HG03066 (cell line): ENCODE results near the gene VTI1A.
"Not testable (repeated sequence)": the region's sequence is repeated elsewhere in the genome, so short reads cannot be mapped to it uniquely, and the experiment has no call there.

Experiments used
- ATAC-seq: cut with Tn5 transposase; IDR thresholded peaks from one replicate; pipeline ENCODE4 v1.9.1; 2021; ENCODE audit warnings: low read depth; ENCODE audit not compliant: unreplicated experiment

The VTI1A gene

GRCh38 chr10:112446855-112447619 lies at the start of gene VTI1A, which contains the start of gene ZDHHC6:
Gene VTI1A (plus strand): TSS chr10:112447215. CDS start chr10:112447374, 159 bp downstream.
Gene ZDHHC6 (minus strand): TSS chr10:112446914. CDS start chr10:112445436, 1,478 bp downstream.
- peak; percentile 96 for ATAC-seq

DNA sequence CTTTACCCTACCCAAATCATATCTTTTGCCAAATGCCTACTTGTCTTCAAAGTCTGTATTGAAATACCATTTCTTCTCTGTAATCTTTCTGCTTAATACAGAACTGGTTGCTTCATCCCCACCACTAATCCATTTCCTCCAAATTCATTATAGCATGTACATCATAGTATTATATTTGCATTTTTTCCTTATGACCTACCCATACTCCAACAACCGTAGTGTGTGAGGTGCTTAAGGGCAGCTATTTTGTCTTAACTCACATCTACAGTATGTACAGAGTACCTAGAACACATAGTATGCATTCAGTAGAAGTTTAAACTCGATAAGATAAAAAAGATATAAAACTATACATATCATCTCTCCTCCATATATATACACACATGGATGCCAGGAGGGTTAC lies 49.4 kb upstream of the VTI1A start:
- ATAC-seq = no peak

DNA sequence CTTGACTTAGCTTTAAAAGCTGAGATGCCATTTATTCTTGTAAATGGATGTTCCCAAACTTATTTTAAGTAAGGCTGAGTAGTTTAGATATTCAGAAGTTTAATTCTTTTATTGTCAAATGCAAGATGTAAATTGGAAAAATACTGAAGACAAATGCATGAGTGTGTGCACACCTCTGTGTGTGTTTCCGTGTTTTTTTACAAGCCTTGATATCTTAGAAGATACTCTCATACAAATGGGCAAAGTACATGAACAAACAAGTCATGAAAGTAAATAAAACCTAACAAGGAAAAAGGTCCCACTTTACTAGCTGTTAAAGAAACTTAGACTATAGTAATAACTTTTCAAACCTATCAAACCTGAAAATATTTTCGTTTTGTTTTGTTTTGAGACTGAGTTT lies 44.1 kb upstream of the VTI1A start:
- no peak for ATAC-seq

GRCh38 chr10:112404617-112405016 lies 42.4 kb upstream of the VTI1A start:
- no peak for ATAC-seq

- ATAC-seq = not testable (repeated sequence)
These were observed 40.2 kb upstream of the VTI1A start for GRCh38 chr10:112406806-112407205.

- ATAC-seq = no peak
These were observed 39.3 kb upstream of the VTI1A start for GRCh38 chr10:112407696-112408095.

DNA sequence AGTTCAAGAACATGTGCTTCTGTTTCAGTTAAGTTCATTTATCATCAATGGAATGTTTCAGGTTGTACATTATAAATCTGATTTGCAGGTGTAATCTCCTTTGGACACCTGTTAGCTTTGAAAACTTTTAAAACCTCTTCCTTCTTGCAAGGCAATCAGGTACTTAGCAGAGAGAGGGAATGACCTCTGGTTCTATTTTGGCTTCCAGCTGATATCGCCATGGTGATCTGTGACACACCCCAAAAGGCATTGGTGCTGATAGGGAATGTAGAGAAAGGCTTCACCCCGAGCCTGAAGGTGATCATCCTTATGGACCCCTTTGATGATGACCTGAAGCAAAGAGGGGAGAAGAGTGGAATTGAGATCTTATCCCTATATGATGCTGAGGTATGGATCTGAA lies 37.7 kb upstream of the VTI1A start:
- no peak for ATAC-seq

DNA sequence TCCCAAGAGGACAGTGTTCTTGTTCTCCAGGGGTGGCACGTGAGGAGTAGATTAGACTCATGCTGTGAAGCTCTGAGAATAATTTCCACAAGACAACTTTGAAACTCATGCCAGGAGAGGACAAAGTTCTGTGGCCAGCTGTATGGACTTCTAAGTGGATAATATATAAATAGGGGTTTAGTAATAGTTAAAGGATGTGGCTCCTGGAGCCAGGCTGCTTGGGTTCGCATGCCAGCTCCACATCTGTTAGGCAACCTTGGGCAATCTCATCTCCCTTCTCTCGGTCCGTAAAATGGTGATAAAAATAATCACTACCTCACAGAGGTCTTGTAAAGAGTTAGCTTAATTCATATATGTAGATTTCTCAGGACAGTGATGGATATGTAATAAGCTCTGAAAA lies 37.3 kb upstream of the VTI1A start:
- ATAC-seq = no peak

DNA sequence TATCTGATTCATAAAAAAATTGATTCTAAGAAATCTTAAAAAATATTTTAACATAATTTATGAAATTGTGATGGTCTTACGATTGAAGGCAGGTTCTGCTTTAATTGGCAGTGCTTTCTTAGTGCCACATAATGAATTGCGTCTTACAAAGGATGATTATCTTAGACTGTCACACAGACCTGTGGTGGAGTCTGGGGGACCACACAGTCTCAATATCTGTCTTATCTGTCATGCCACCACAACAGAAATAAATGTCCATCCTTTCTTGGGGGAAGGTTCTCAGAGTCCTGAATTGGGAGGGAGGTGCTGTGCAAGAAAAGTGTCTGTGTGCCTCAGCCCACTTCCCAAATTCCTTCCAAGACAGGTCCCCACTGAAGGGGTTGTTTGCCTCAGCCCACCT lies 34.3 kb upstream of the VTI1A start:
- no peak for ATAC-seq

GRCh38 chr10:112421731-112422130 lies 25.3 kb upstream of the VTI1A start:
- no peak for ATAC-seq

- no peak for ATAC-seq
These were observed 22.4 kb upstream of the VTI1A start for GRCh38 chr10:112424651-112425050.

DNA sequence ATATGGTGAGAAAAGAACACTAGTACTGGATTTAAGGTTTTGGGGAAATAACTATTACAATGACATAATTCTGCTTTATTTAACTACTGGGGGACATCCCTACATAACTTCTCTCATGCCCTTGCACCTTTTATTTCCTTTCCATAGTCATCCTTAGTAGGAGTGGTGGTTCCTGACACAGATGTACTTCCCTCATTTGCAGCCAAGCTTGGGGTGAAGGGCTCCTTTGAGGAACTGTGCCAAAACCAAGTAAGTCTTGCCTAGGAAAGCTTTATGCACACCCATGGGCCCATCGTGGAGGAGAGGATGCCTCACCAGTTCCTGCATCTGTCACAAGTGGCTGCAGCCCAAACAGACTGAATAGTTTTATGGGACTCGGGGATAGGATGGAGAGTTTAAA lies 20.9 kb upstream of the VTI1A start:
- ATAC-seq = no peak

DNA sequence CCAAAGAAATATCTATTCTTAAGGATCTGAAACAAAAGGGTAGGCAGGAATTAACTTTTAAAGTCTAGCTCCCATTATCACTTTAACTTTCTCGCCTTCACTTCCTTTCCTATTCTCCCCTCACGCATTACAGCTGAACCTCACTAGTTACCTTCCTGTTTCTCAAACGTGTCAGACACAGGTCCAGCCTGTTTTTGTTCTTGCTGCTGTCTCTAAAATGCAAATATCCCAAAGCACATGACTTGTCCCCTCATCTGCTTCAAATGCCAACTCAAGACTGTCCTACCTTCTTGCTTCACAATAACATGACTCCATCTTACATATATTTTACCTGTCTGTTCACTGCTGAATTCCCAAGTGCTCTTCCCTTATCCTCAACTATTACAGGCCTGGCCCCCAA lies 17.9 kb upstream of the VTI1A start:
- no peak for ATAC-seq

GRCh38 chr10:112429654-112430230 lies 17.3 kb upstream of the VTI1A start:
- no peak for ATAC-seq

- no peak for ATAC-seq
These were observed 13.9 kb upstream of the VTI1A start for GRCh38 chr10:112433136-112433535.

GRCh38 chr10:112434988-112435619 lies 11.9 kb upstream of the VTI1A start:
- ATAC-seq = no peak

GRCh38 chr10:112438356-112438755 lies 8.7 kb upstream of the VTI1A start:
- no peak for ATAC-seq

DNA sequence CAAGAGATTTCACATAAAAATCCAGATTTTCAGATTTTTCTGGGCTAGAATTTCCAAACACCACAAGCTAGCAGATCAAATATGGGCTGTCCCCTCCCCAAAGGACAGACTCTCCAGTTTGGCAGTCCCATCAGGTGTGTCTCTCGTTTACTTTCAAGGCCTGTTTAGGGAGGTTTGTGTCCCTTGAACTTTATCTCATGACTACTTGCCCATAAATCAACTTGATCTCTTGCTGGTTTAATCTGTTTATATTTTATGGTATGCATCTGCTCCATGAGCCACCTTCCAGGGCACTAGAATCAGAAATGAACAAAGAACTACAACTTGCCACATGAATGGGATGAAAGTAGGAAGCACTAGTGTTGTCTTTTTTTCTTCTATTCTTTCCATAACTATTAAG lies 5.5 kb upstream of the VTI1A start:
- ATAC-seq = no peak

DNA sequence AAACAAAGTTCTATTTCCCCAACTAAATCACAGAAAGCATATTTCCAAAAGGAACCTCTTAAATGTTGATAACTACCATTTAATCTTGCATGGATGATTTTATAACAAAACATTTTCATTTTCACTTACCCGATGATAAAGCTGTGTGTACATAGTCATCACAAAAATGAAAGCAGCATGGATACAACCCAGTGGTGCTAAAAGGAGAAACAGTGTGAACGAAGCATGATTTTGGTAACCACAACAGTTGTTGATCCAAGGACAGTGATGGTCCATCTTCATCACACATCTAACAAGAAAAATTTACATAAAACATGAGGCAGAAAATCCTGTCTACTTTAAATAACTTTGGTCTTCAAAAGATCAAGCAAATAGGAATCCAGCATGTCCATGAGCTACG lies 5.0 kb upstream of the VTI1A start:
- no peak for ATAC-seq

- no peak for ATAC-seq
These were observed 760 bp upstream of the VTI1A start for GRCh38 chr10:112446055-112446854.

- no peak for ATAC-seq
These were observed 559 bp downstream of the VTI1A start for GRCh38 chr10:112447620-112447928.
